ENCODE data around the gene TMEM98. TPM values are rescaled to one million over a fixed set of nuclear protein-coding genes. Genes with fewer than 3 reads are reported as not detected.
"Not testable (repeated sequence)": the region's sequence is repeated elsewhere in the genome, so short reads cannot be mapped to it uniquely, and the experiment has no call there.

Gene TMEM98
- polyA plus RNA-seq, 3 donors: not detected

- no peak for DNase-seq
- H3K4me1 ChIP-seq (ENCODE audit: control insufficient read depth in 1 of 2, insufficient read depth in 2 of 2, low read length in 2 of 2): no peaks in the 10 kb centered on the region
- no peak overlapping the region for H3K9ac ChIP-seq (ENCODE audit: insufficient read depth, low read length, poor library complexity, severe bottlenecking)
- H3K9me3 Mint-ChIP-seq: peaks cover 12 to 33% (median 24%) of the 10 kb centered on the region in 7 donors
- intact Hi-C loops (cut with micrococcal nuclease): no loop called here
- H3K36me3 ChIP-seq (replicated peaks in 1 of 2; ENCODE audit: control insufficient read depth in 1 of 2, insufficient read depth in 2 of 2, low read length in 2 of 2): no peaks in the 10 kb centered on the region
- H3K27me3 Mint-ChIP-seq (ENCODE audit: low read depth in 3 of 3): peaks cover 0 to 3% (median 1%) of the 10 kb centered on the region in 3 donors
- no peaks in the 10 kb centered on the region for H3K36me3 Mint-ChIP-seq
- peaks cover 1% of the 10 kb centered on the region for H3K4me1 Mint-ChIP-seq
- H4K20me1 ChIP-seq (ENCODE audit: insufficient read depth, low read length): no peaks in the 10 kb centered on the region
- no peak for TF ChIP-seq CTCF (IDR thresholded peaks at IDR 0.05)
- no CpG with 5 or more reads among the region's 2 CpGs for WGBS (ENCODE audit: insufficient coverage)
- H3K4me3 ChIP-seq (replicated peaks in 1 of 3; ENCODE audit: low read depth in 2 of 3, low read length in 3 of 3): no peak overlapping the region
- no peak overlapping the region for H3K27ac Mint-ChIP-seq
- no peaks in the 10 kb centered on the region for H3K79me2 ChIP-seq (ENCODE audit: insufficient read depth, low read length)
- H3K27ac ChIP-seq (ENCODE audit: low read depth in 1 of 2, low read length in 2 of 2): no peak overlapping the region
- no peak overlapping the region for H3K4me3 Mint-ChIP-seq
- H3K9me3 ChIP-seq (replicated peaks in 1 of 2; ENCODE audit: control insufficient read depth in 1 of 2, insufficient read depth in 1 of 2, low read length in 2 of 2): peaks cover 10 to 18% of the 10 kb centered on the region in 2 donors
- H2AFZ ChIP-seq (ENCODE audit: insufficient read depth, low read depth, low read length, poor library complexity, severe bottlenecking): no peak overlapping the region
- H3K4me2 ChIP-seq (replicated peaks; ENCODE audit: extremely low read depth, low read length, poor library complexity, severe bottlenecking): no peak overlapping the region
- no peaks in the 10 kb centered on the region for H3K27me3 ChIP-seq (ENCODE audit: control insufficient read depth in 2 of 2, insufficient read depth in 2 of 2, low read length in 2 of 2)
These were observed 52.3 kb downstream of the TMEM98 start for GRCh38 chr17:32980230-32980629.

- H3K4me1 ChIP-seq (ENCODE audit: control insufficient read depth in 1 of 2, insufficient read depth in 2 of 2, low read length in 2 of 2); H3K4me3 Mint-ChIP-seq; DNase-seq; H3K27ac Mint-ChIP-seq; H4K20me1 ChIP-seq (ENCODE audit: insufficient read depth, low read length); H3K36me3 ChIP-seq (replicated peaks in 1 of 2; ENCODE audit: control insufficient read depth in 1 of 2, insufficient read depth in 2 of 2, low read length in 2 of 2); H3K27ac ChIP-seq (ENCODE audit: low read depth in 1 of 2, low read length in 2 of 2); H2AFZ ChIP-seq (ENCODE audit: insufficient read depth, low read depth, low read length, poor library complexity, severe bottlenecking); H3K27me3 ChIP-seq (ENCODE audit: control insufficient read depth in 2 of 2, insufficient read depth in 2 of 2, low read length in 2 of 2); intact Hi-C loops (cut with micrococcal nuclease); H3K27me3 Mint-ChIP-seq (ENCODE audit: low read depth in 3 of 3); H3K79me2 ChIP-seq (ENCODE audit: insufficient read depth, low read length); H3K4me2 ChIP-seq (replicated peaks; ENCODE audit: extremely low read depth, low read length, poor library complexity, severe bottlenecking); H3K4me1 Mint-ChIP-seq; H3K4me3 ChIP-seq (replicated peaks in 1 of 3; ENCODE audit: low read depth in 2 of 3, low read length in 3 of 3); H3K36me3 Mint-ChIP-seq; H3K9ac ChIP-seq (ENCODE audit: insufficient read depth, low read length, poor library complexity, severe bottlenecking): not testable (repeated sequence)
- WGBS (ENCODE audit: insufficient coverage): 100% methylated on average over 1 of the region's 3 CpGs
- H3K9me3 Mint-ChIP-seq: peaks cover 13 to 38% (median 32%) of the 10 kb centered on the region in 7 donors
- H3K9me3 ChIP-seq (replicated peaks in 1 of 2; ENCODE audit: control insufficient read depth in 1 of 2, insufficient read depth in 1 of 2, low read length in 2 of 2): peaks cover 10 to 21% of the 10 kb centered on the region in 2 donors
These were observed 53.7 kb downstream of the TMEM98 start for GRCh38 chr17:32981611-32982010.

Data from CD14-positive monocyte (primary cell).